Dermis microvascular lymphatic vessel endothelial cell (primary cell): ENCODE results near the gene MRGPRF. TPM values are rescaled to one million over a fixed set of nuclear protein-coding genes. Genes with fewer than 3 reads are reported as not detected.

Experiments used
- DNase-seq, 2 donors: peaks; one replicate each; pipeline versions ENCODE4 v3.0.0 to v3.0.0-alpha.2; 2010; ENCODE audit warnings: low read depth in 2 of 2
- total RNA-seq: library from RNA; depleted of rRNA; stranded (reverse); fragments of >200 nt; gene quantifications from 2 replicates; pipeline ENCODE4 v1.2.1, GENCODE V29; 2014

Gene MRGPRF
- total RNA-seq, 1 donor from 2014 or later, result 0.13 TPM

GRCh38 chr11:69022260-69022659, 9.2 kb upstream of the MRGPRF start:
- no peak for DNase-seq

DNA sequence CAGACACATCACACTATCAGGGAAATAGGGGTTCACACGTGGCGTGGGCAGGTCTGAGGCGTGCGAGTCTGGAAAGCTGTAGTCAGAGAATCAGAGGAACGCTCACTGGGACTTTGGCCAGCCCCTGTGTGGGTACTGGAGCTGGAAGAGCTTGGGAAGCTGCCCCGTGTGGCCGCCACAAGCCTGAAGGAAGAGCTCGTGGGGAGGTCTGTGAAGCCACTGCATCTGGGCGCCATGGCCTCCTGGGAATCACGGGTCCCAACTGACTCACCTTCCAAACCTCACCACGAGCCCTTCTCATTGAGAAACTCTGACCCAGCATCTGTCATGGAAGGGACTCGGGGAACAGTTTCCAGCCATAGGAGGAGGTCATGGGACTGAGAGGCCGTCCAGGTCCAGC, 5.9 kb upstream of the MRGPRF start:
- DNase-seq, result no peak

- no peak for DNase-seq
Observed at GRCh38 chr11:69017951-69018350, 4.9 kb upstream of the MRGPRF start.

GRCh38 chr11:69014898-69015549, 2.0 kb upstream of the MRGPRF start:
- DNase-seq, result no peak

DNA sequence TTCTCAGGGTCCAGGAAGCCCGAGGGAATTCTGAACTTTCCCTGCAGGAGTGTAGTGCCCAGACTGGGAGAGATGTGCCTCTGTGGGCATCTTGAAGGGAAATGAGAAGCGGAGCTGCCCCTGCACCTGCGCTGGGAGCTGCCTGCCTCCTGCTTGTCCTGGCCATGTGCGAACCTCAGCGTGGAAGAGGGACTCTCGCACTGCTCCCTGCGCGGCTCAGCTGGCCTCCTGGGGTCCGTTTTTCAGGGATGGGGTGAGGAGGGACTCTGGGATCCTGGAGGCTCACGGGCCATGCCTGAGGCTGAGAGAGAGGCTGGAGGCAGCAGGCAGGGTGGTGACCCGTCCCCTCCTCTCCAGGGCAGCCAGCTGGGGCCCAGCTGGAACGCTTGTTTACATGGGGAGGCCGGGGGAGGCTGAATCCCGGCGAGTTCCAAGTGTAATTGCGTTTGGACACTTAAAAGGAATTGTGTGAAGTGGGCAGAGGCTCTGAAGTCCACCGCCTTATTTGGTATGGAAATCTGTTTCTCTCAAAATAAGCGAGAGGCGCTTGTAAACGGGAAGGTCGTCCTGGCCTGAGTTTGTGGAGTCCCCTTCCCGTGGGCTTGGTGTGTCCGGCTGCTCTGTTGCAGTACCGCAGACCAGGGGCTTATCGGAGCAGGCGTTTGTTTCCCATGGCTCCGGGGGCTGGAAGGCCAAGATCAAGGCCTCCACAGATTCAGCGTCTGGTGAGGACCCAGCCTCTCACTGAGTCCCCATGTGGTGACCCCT, 1.2 kb upstream of the MRGPRF start:
- DNase-seq, result no peak

- DNase-seq, result no peak
Observed at GRCh38 chr11:69012092-69013008, 696 bp downstream of the MRGPRF start.

GRCh38 chr11:69011624-69012091, 1.4 kb downstream of the MRGPRF start:
- no peak for DNase-seq

DNA sequence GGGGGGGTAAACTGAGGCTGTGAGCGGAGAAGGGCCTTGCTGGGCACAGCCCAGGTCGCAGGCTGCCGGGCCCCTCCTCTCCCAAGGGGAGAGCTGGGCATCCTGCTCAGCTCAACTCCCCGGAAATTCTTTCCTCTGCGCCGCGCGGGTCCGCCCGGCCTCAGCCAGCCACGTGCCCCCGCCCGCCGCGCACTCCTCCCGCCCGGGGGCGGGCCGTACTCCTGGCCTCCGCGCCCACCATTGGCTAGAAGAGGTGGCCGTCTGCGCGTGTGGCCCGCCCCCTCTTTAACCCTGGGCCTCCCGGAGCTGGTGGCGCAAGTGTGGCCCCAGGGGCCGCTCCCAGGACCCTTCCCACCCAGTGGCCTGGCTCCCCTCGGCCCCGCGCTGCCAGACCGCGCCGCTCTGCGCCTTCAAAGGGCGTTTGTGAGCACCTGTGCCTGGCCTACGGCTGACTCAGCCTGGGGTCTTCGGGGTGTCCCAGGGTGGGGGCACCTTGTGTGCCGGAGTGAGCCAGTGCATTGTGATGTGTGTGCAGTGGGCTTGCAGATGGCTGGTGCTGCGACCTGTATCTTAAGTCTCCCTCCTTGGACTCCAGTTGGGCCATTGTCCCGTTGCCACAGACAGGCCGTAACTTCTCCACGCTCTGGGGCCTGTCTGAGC, 2.0 kb downstream of the MRGPRF start:
- DNase-seq, result no peak

DNA sequence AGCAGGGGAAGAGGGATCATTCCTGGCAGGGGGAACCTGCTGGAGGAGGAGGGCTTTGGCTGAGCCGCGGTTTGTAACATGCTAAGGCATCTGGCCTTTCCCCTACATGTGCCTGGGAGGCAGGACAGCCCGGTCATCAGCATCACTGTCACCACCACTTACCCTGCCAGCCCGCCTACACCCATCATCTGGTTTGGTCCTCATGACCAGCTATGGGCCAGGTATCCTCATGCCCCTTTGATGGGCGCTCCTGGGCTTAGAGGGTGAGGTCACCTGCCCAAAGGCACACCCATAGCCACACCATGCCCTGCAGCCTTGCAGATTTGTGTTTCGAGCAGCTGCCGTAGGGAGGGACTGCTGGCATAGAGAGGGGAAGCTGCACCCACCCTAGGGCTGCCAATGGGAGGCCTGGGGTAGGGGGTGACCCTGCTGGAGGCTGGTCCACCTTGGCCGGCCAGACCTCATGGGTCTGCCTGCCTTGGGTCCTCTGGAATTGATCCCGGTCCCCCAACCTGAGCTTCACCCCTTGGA, 2.6 kb downstream of the MRGPRF start:
- no peak for DNase-seq

DNA sequence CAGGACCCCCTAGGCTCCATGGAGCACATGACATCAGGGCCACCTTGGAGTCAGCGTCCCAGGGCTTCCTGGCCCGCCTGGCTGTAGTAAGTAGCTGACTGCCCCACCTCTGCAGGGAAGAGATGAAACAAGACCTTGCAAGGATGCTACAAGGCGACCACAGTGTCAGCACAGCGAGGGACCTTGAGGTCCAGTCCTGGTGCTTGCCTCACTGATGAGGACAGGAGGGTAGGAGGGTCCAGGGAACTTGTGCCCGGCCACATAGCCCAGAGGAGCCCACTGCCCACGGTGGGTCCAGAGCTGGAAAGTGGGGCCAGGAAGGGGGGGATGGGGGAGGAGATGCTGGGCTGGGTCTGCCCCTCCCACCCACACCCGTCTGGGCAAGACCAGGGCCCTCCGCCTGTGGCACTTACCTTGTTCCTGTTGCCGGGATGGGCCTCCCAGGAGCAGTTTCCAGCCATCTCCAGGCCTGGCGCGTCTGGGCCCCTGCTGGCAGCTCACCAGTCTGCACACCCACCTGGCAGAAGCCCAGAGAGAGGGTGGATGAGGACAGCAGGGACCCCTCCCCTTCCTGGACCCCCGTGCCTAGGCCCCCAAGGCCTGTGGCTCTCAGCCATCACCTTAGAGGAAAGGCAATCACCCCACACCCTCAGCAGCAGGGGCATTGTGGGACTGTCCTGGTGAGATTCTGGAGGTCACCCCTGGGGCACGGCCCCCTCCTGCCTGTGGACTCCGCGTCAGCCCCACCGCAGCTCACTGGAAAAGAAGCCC, 3.4 kb downstream of the MRGPRF start:
- DNase-seq, result no peak

DNA sequence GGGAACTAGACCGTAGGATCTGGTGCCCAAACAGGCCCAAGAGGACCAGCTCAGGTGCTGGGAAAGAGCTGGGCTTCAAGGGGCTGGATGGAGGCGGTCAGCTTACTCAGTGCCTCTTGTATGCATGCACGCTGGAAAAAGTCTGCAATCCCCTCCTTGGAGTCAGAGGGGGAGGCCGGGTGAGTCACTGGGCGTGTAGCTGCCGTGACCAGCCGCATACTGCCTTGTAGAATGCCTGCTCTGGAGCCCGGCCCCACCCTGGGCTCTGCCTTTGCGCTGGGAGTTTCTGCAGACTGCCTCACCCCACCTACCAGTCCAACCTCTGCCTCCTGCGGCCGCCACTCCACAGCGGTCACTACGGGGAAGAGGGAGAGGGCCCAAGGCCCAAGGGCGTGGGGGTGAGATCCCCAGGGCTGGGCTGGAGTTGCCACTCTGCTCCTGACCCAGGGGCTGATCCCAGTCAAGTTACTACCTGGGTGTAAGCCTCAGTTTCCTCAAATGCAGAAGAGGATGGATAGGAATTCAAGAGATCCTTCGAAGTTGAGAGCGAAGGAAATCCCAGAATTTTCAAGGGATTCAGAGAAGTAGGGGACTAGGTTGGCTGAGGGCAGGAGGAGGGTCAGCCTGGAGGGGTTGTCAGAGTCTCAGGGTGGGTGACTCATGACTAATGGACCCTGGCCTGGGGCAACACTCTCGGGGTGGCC, 4.2 kb downstream of the MRGPRF start:
- DNase-seq, result peak in 1 of 2 donors; percentile 47

DNA sequence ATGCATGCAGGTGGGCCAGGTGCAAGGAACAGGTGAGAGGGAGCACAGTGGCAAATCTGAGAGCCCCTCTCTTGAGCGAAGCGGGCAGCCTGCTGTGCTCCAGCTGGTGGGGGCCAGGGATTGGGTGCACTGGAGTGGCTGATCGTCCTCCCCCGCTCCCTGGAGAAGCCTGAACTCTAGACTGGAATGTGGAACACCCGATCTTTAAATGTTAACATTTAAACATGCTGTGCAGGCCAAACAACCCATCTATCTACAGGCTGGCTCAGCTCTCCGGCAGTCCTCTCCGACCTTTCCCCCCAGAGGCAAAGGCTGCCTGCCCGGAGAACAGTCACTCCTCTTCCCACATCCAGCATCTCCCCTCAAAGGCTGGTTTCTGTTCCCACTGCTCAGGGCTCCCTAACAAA, 5.1 kb downstream of the MRGPRF start:
- no peak for DNase-seq

DNA sequence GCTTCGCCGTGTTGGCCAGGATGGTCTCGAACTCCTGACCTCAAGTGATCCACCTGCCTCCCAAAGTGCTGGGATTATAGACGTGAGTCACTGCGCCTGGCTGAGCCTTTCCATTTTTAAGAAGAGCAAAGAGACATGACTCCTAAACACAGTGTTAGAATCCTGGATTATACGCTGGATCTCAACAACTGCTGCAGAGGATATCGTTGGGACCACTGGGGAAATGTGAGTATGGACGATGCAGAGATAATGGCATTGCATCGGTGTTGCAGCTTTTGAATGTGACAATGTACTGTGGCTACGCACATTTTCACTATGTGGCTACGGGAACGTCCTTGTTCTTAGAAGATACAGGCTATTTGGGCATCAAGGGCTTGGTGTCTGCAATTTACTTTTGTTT, 6.2 kb downstream of the MRGPRF start:
- DNase-seq, result no peak

- DNase-seq, result no peak
Observed at GRCh38 chr11:69005631-69006368, 7.2 kb downstream of the MRGPRF start.

DNA sequence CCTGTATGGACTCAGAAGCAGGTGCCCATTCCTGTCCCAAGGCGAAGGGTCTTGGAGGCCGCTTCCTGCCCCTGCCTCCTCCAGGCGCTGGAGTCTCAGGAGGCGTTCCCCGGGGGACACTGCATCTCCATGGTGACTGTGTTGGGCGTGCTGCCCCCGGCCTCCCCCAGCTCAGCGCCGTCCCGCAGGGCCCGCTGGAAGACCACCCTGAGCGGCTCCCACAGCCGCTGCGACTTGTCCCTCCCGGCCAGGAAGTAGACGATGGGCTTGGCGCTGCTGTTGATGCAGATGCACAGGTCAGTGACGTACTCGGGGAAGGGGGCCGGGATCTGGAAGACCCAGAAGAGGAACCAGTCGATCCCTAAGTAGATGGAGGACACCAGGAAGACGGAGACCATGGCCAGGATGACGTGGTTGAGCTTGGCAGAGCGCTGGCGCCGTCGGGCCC, 7.8 kb downstream of the MRGPRF start:
- DNase-seq, result no peak

DNA sequence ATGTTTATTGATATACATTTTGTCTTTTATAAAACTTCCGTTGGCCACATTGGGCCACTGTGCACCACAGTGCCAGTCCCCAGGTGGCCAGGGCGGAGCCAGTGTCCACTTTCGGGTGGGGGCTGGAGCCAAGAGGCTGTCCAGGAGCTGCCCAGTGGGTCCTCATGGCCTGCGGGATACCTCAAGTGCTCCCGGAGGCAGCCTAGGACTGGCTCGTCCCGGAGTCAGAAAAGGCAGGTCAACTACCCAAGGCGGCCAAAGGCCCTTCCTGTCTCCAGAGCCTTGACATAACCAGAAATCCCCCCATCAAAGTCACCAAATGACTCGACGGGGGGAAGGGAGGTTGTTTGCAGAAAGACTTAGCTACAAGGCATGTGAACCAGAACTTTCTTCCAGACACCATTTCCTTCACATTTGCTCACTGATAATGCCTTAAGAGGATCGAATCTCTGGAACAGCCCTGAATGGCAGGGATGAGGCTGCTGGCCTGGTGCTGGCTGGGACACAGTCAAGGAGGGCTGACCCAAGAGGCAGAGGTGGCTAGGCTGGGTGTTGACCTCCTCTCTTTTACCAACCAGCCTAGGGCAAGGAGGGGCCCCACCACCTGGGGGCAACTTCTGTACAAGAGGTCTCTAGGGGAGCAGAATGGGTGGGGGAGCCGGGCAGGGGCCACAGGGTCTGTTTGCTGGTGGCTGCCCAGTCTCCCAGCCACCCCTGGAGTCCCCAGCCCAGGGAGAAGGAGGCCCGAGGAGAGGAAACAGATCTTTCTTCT, 8.4 kb downstream of the MRGPRF start:
- DNase-seq, result no peak

DNA sequence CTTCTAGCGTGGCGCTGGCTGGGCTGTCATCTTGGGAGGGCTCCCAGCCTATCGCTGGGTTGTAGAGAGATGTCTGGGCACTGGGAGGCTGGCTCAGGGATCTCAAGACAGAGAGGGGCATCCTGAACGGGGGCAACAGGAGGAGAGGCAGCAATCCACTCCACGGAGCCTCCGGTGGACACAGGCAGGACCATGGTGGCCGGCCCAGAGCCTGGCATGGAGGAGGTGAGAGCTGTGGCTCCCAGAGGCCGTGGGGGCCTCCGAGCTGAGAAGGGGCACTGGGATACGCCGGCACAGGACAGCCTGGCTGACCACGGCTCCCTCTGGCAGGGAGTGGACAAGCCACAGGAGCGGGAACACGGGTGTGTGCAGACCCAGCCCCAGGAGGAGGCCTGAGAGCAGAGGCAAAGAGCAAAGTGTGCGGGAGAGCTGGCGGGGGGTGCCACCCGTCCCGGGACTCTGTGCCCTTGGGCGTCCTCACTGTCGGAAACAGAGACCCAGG, 9.1 kb downstream of the MRGPRF start:
- DNase-seq, result no peak

DNA sequence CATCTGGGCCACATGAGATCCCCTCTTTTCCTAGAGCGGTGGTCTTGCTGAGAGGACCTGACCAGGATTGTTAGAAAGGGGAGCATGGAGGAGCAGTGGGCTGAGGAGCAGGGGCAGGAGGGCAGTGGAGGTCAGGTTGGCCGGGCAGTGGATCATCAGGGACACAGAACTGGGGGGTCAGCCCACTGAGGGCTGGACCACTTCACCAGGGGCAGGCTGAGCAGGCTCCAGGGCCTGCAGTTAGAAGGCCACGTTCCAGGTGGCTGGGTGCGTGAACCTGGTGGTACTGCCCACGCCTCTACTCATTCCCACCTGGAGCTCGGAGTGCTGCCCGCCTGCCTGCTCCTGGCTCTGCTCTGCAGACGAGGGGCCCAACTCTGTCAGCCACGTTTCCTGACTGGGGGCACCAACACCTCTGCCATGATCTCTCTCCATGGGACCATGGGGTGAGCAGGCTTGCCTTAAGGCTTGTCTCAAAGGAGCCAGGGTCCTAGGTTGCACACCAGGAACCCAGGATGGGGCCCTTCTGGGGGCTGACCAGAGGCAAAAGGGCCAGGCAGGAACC, 9.7 kb downstream of the MRGPRF start:
- DNase-seq, result no peak
